HepG2 (cell line): Measurements from ENCODE around the gene ARHGEF40. TPM values are rescaled to one million over a fixed set of nuclear protein-coding genes. Genes with fewer than 3 reads are reported as not detected.

Source experiments
- AGO1 ChIP-seq: fragments of 200-400 bp; formaldehyde crosslinking; IDR thresholded peaks from 2 replicates; pipeline ENCODE4 v1.6.1; 2017; ENCODE audit warnings: mild to moderate bottlenecking, low read depth, low read length, moderate library complexity; ENCODE audit not compliant: poor library complexity, severe bottlenecking
- CC2D1A ChIP-seq: sonication (generic); formaldehyde crosslinking; IDR thresholded peaks from 2 replicates; pipeline ENCODE4 v1.8.1; 2023; ENCODE audit warnings: mild to moderate bottlenecking, missing genetic modification reagents
- CREBL2 ChIP-seq: sonication (generic); formaldehyde crosslinking; IDR thresholded peaks from 2 replicates; pipeline ENCODE4 v1.8.1; 2023; ENCODE audit warnings: missing genetic modification reagents, mild to moderate bottlenecking, borderline replicate concordance
- HES4 ChIP-seq: sonication (generic); formaldehyde crosslinking; IDR thresholded peaks from 2 replicates; pipeline ENCODE4 v1.9.0; 2021; ENCODE audit warnings: mild to moderate bottlenecking, missing genetic modification reagents, borderline replicate concordance
- HMGXB4 ChIP-seq, 2 experiments: sonication (generic) in 1 of 2; formaldehyde crosslinking in 1 of 2; IDR thresholded peaks; 2 replicates each; pipeline versions ENCODE4 v1.4.0 to v1.6.1; 2018 to 2020; ENCODE audit warnings: missing genetic modification reagents in 2 of 2, borderline replicate concordance in 1 of 2, low read depth in 1 of 2, mild to moderate bottlenecking in 1 of 2, missing biosample characterization in 1 of 2
- KDM5A ChIP-seq: fragments of 200-600 bp; sonication (generic); IDR thresholded peaks from 2 replicates; pipeline ENCODE4 v1.7.0; 2018; ENCODE audit warnings: antibody characterized with exemption, mild to moderate bottlenecking, low read length, borderline replicate concordance
- NPAS2 ChIP-seq: sonication (generic); formaldehyde crosslinking; IDR thresholded peaks from 2 replicates; pipeline ENCODE4 v1.8.0; 2022; ENCODE audit warnings: mild to moderate bottlenecking, missing genetic modification reagents, borderline replicate concordance
- REL ChIP-seq: sonication (generic); formaldehyde crosslinking; conservative IDR thresholded peaks from 2 replicates; pipeline ENCODE4 v1.8.0; 2022; ENCODE audit warnings: mild to moderate bottlenecking, missing genetic modification reagents, moderate library complexity
- RELA ChIP-seq: sonication (generic); formaldehyde crosslinking; IDR thresholded peaks from 2 replicates; pipeline ENCODE4 v1.4.0; 2020; ENCODE audit warnings: missing genetic modification reagents
- THAP9 ChIP-seq: sonication (generic); formaldehyde crosslinking; IDR thresholded peaks from 2 replicates; pipeline ENCODE4; 2020; ENCODE audit warnings: missing genetic modification reagents, mild to moderate bottlenecking, borderline replicate concordance
- U2AF1 ChIP-seq: fragments of 200-400 bp; formaldehyde crosslinking; optimal IDR thresholded peaks from 2 replicates; pipeline ENCODE3; 2017; ENCODE audit warnings: mild to moderate bottlenecking, low read depth, low read length
- ZNF691 ChIP-seq: sonication (generic); formaldehyde crosslinking; IDR thresholded peaks from 2 replicates; pipeline ENCODE4 v1.4.0; 2020; ENCODE audit warnings: missing genetic modification reagents, low read depth, mild to moderate bottlenecking, borderline replicate concordance
- ZNF782 ChIP-seq: sonication (generic); formaldehyde crosslinking; IDR thresholded peaks from 2 replicates; pipeline ENCODE4 v1.4.0; 2020; ENCODE audit warnings: missing genetic modification reagents, mild to moderate bottlenecking, borderline replicate concordance
- polyA plus RNA-seq, 8 experiments: library from polyadenylated mRNA; depleted of rRNA in 3 of 8; stranded (reverse) in 7 of 8; unstranded in 1 of 8; fragments of >200 nt; fragmentation: Illumina TruSeq in 4 of 8; extraction: Trizol in 4 of 8; gene quantifications; 2 replicates each; pipeline versions ENCODE4 v1.2.1 to v1.2.3, GENCODE V29; 2011 to 2016; ENCODE audit warnings: low read depth in 4 of 8, missing spikeins in 1 of 8, mixed read lengths in 1 of 8; ENCODE audit not compliant: insufficient read depth in 1 of 8
- total RNA-seq, 5 experiments: library from RNA; depleted of rRNA; stranded (reverse); fragments of >200 nt; fragmentation: Illumina TruSeq; extraction: Trizol; gene quantifications; 2 replicates each; pipeline ENCODE4 v1.2.3, GENCODE V29; 2016; ENCODE audit warnings: low read depth in 1 of 5

Gene ARHGEF40
- total and polyA plus RNA-seq, 2 of the 13 experiments (the other 11 are each of a cell fraction or from before 2014, with no cell fraction given): 28.1 to 78.1 TPM

- TF ChIP-seq U2AF1: peak; percentile 23
- TF ChIP-seq THAP9 (CRISPR knock-in tag): peak; percentile 85
- 0 out of 2 replicates have a peak, but pooled peaks have one; percentile 1 for TF ChIP-seq CREBL2 (CRISPR knock-in tag)
- TF ChIP-seq RELA (CRISPR knock-in tag): 0 out of 2 replicates have a peak, but pooled peaks have one; percentile 38
- 0 out of 2 replicates have a peak, but pooled peaks have one; percentile 8 for TF ChIP-seq CC2D1A (CRISPR knock-in tag)
- TF ChIP-seq AGO1: peak; percentile 56
- TF ChIP-seq HES4: 0 out of 2 replicates have a peak, but pooled peaks have one; percentile 2
- TF ChIP-seq NPAS2: peak; percentile 93
- 0 out of 2 replicates have a peak, but pooled peaks have one; percentile 33 for TF ChIP-seq ZNF782
- peak; percentile 50; the same call in 1 of the 2 replicates for TF ChIP-seq KDM5A
- peak in 1 of 2 experiments; percentile 90; a peak in 2 of 4 replicates for TF ChIP-seq HMGXB4 (CRISPR knock-in tag; IDR thresholded peaks at IDR 0.05; ENCODE audit: borderline replicate concordance in 1 of 2, low read depth in 1 of 2)
- TF ChIP-seq ZNF691 (CRISPR knock-in tag): 0 out of 2 replicates have a peak, but pooled peaks have one; percentile 36
- peak; percentile 71 for TF ChIP-seq REL (CRISPR knock-in tag)
These were observed 613 bp downstream of the ARHGEF40 start (continued) for GRCh38 chr14:21070610-21071224.
